Stimulated activated CD4-positive, alpha-beta T cell treated with anti-CD3 and anti-CD28 coated beads, Interleukin-12 subunit alpha, Interleukin-12 subunit beta, amount 100 ng/mL, for 48 hours (primary cell): Measurements from ENCODE around the gene DPH2.
A peak's percentile ranks its signal among the peaks of the same experiment; 100 is the strongest.

Experiments used
- DNase-seq, 3 donors: peaks; one replicate each; pipeline ENCODE4 v3.0.0-alpha.2; 2020; ENCODE audit warnings: low read depth in 2 of 3, low spot score in 1 of 3

The DPH2 gene, protein sequence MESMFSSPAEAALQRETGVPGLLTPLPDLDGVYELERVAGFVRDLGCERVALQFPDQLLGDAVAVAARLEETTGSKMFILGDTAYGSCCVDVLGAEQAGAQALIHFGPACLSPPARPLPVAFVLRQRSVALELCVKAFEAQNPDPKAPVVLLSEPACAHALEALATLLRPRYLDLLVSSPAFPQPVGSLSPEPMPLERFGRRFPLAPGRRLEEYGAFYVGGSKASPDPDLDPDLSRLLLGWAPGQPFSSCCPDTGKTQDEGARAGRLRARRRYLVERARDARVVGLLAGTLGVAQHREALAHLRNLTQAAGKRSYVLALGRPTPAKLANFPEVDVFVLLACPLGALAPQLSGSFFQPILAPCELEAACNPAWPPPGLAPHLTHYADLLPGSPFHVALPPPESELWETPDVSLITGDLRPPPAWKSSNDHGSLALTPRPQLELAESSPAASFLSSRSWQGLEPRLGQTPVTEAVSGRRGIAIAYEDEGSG

DNA sequence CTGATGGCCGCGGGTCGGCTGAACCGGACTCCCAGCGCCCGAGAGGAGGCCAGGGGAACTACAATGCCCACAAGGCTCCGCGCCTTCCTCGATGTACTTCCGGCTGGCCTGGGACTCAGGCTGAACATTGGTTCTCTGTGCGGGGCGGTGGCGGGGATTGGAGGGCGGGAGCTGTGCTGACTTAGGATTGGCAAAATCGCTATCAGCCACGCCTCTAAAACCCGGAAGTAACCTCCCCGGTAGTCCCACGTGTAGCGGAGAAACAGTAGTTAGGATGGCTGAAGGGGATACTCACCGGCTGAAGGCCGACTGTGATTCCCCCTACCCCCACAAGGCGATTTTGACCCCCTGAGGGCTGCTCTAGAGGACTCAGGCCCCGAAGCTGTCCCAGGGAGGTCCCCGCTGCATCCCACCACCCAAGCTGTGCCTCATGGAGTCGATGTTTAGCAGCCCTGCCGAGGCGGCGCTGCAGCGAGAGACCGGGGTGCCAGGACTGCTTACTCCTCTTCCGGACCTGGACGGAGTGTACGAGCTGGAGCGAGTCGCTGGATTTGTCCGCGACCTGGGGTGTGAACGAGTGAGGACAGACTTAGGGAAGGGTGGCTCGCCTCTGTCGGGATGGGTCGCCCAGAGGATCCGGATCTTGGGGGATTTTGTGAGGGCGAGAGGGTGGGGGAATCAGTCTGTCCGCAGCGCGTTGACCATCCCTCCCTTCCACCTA lies at the start of gene DPH2:
TSS of gene DPH2 (plus strand) at position 265 of the 721 bp plus-strand sequence. CDS start at position 431, 166 bp downstream.
- DNase-seq, result peak; percentile 92 to 96 (median 95)

DNA sequence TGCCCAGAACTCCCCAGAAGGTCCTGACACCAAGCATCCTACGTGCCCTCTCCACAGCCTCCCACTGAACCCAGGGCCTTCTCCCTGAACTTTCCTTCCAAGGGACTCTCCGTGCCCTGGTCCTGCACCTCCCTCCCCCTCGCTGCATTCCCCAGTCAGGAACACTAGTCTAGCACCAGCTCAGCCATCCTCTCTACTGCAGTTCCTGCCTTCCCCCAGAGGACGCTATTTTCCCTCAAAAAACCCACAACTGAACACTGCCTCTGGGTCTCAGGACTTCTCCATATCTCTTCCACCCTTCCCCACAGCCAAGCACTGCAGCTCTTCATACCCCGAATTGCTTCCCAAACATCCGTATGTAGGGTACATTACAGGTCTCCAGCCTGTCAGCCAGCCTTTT lies 48.8 kb upstream of the DPH2 start:
- DNase-seq, result no peak

DNA sequence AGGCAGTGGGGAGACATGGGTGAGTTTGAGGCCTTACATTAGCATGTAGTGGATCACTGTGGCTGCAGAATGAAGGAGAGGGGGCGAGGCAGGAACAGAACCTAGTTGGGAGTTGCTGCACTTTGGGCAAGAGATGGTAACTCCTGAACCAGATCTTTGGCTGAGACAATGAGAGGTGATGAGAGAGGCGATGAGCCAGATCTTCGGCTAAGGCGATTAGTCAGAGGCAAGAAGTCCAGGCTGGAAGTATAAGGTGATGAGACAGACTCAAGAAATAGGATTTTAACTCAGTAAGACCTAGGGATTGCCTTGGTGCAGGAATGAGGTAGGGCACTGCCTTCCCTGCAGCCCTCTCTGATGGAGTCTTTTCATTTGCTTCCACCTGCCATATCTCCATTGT lies 45.3 kb upstream of the DPH2 start:
- no peak for DNase-seq

DNA sequence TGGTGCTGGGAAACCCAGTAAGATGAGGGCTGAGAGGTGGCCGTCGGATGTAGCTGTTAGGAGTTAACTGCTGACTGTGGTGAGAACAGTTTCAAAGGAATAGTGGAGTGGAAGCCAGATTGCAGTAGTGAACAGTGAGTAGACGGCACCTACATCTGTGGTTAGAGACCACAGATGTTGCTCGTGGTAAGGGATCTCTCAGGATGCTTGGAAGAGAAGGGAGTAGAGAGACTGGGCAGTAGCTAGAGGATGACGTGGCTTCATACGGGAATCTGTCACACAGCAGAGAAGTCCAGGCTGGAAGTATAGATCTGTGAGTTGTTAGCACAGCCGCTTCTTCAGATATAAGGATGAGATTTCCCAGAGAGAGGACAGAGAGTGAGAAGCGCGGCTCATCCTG lies 44.0 kb upstream of the DPH2 start:
- DNase-seq, result no peak

DNA sequence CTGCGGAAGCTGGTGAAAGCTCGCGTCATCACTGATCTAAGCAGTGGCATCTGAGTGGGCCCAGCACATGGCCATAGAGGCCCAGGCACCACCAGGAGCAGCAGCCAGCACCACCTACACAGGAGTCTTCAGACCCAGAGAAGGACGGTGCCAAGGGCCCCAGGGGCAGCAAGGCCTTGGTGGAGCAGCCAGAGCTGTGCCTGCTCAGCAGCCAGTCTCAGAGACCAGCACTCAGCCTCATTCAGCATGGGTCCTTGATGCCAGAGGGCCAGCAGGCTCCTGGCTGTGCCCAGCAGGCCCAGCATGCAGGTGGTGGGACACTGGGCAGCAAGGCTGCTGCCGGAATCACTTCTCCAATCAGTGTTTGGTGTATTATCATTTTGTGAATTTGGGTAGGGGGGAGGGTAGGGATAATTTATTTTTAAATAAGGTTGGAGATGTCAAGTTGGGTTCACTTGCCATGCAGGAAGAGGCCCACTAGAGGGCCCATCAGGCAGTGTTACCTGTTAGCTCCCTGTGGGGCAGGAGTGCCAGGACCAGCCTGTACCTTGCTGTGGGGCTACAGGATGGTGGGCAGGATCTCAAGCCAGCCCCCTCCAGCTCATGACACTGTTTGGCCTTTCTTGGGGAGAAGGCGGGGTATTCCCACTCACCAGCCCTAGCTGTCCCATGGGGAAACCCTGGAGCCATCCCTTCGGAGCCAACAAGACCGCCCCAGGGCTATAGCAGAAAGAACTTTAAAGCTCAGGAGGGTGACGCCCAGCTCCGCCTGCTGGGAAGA lies 39.5 kb upstream of the DPH2 start:
- DNase-seq, result no peak

DNA sequence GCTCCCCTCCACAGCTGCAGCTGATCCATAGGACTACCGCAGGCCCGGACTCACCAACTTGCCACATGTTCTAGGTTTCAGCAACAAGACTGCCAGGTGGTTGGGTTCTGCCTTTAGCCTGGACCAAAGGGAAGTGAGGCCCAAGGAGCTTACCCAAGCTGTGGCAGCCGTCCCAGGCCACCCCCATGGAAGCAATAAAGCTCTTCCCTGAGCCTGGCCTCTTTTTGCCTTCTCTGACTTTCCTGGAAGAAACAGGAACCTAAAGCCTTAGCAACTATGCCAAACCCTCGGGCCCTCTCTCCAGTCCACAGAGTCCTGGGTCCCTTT lies 38.9 kb upstream of the DPH2 start:
- DNase-seq, result no peak

DNA sequence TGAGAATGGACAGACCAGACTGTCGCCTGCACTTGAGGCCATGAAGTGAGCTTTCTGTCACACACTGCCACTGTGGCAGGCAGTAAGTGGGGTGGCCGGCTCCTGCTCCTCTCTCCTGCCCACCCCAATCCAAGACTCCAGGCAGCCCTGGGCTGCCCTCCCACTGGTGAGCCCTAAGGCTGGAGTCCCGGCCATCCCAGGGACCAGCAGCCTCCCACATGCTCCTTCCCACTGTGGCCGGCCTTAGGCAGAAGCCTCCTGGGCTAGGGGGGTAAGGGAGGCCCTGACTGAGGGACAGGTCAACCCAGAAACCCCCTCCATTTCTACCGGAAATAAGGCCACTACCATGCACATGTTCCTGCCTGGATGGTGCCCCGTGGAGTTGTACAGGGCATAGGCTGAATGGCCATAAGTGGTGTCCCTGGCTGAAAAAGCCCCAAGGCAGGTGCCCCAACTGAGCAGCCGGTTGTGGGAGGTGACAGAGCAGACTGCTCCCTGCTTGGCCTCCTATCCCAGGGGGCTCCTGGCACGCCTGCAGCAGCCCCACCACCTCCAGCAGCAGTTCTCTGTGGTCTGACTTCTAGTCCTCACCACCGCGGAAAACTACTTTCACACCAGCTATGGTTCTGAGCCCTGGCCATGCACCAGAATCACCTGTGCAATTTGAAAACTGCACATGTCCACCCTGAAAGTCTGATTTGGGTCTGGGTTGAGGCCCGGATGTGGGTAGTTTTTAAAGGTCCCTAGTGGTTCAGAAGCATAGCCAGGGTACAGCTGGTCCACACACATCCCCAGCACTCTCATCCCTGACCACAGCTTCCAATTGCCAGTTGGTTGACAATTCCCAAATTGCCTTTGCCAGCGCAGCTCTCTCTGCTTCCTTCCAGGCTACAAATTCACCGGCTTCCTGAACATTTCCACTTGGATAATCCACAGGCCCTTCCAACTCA lies 37.8 kb upstream of the DPH2 start:
- DNase-seq, result no peak

DNA sequence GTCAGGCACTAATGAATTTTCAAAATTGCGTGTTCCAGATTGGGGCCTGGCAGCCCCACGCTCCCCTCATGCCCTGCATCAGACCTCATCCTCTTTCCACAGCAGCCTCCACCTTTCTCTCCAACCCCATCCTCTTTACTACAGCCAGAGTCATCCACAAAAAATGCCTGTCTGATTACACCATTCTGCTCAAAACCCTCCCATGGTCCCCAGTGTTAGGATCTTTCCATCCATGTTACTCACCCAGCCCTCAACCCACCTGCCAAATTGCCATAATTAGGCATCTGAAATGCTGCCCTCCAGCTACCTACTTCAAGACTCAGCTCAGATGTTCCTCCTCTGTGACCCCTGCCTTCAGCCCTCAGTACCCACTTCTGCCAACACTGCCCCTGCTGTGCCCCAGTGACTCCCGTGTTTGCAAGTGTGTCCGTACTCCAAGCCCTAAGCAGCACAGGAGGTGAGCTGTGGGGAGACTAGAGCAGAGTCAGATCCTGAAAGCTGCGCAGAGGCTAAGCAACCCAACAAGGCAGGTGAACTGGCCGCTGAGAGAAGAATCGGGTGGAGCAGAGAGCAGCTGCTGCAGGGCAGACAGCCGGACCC lies 36.9 kb upstream of the DPH2 start:
- DNase-seq, result no peak

DNA sequence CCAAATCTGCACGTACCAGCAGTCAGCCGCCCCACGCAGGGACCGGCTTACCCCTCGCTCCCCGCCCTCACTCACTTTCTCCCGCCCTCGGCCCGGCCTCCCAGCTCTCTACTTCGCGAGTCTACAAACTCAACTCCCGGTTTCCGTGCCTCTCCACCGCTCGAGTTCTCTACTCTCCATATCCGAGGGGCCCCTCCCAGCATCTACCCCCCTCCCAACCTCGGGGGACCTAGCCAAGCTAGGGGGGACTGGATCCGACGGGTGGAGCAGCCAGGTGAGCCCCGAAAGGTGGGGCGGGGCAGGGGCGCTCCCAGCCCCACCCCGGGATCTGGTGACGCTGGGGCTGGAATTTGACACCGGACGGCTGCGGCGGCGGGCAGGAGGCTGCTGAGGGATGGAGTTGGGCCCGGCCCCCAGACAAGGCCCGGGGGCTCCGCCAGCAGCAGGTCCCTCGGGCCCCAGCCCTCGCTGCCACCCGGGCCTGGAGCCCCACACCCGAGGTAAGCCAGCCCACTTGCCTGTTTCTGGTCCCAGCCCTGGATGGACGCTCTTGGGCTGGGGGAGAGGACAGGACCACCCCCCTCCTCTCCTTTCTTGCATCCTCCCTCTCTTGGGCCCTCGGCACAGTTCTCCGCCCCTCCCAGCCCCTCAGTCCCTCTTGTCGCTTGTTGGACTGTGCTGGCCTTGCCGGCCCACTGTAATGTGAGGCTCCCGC lies 36.3 kb upstream of the DPH2 start, which contains the start of gene ARTN:
TSS of gene ARTN (plus strand) at position 416 of the 715 bp plus-strand sequence. CDS start 1,856 bp downstream, outside the sequence.
- no peak for DNase-seq

DNA sequence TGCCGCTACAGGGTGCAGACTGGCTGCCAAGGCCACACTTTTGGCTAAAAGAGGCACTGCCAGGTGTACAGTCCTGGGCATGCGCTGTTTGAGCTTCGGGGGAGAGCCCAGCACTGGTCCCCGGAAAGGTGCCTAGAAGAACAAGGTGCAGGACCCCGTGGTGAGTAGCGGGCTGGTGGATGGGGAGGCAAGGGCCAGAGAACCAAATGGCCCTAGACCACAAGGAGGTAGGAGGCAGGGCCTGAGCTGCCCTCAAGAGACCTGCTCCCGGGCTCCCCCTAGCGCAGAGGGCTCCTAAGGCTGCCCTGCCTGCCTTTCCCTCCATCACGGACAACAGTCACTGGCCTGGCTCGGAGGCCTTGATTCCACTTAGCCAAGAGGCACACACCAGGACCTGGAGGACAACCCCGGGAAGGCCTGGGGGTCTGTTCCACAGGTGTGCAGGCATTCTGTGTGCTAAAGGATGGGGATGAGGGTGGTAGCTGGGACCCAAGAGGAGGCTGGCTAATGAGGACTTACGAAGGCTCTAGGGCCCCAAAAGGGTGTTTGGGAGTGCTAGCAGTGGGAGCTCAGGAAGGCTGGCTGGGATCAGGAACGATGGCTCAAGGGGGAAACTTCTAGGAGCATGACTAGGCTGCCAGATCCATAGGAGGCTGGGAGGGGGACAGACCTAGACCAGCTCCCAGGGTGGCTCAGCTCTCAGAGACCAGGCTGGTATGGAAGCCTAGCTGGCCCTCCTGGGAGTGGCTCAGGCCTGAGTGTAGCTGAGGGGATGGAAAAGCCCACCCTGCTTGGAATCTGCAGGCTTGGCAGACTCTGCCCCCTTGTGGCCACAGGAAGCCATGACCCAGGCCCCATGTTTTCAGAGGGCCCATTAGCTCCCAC lies 35.5 kb upstream of the DPH2 start:
- DNase-seq, result peak in 2 of 3 donors; percentile 43 to 53

DNA sequence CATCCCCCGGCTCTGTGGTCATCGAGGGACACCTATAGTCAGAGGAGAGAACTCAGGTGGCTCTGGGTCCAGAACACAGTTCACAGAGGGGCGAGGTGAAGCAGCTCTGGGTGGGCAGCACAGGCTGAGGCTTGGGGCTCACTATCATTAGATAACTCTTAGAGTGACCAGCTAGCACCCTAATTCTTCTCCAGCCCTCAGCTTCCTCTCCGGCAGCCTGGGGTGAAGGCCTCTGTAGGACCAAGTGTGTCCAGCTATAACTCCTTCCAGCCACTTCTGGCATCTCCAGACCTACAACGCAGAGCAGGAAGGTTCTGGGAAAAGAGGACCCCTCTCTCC lies 34.9 kb upstream of the DPH2 start:
- DNase-seq, result no peak

DNA sequence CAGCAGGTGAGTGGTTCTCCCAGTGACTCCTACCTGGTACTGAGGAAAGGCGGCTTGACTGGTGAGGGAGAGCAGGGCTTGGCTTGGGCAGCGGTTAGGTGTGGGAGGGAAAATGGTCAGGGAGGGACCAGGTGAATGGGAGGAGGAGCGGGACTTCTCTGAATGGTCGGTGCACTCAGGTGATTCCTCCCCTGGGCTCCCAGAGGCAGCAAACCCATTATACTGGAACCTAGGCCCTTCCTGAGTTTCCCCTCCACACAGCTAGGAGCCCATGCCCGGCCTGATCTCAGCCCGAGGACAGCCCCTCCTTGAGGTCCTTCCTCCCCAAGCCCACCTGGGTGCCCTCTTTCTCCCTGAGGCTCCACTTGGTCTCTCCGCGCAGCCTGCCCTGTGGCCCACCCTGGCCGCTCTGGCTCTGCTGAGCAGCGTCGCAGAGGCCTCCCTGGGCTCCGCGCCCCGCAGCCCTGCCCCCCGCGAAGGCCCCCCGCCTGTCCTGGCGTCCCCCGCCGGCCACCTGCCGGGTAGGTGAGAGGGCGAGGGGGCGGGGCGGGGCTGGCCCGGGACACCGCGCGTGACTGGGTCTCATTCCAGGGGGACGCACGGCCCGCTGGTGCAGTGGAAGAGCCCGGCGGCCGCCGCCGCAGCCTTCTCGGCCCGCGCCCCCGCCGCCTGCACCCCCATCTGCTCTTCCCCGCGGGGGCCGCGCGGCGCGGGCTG lies 33.9 kb upstream of the DPH2 start:
- no peak for DNase-seq

DNA sequence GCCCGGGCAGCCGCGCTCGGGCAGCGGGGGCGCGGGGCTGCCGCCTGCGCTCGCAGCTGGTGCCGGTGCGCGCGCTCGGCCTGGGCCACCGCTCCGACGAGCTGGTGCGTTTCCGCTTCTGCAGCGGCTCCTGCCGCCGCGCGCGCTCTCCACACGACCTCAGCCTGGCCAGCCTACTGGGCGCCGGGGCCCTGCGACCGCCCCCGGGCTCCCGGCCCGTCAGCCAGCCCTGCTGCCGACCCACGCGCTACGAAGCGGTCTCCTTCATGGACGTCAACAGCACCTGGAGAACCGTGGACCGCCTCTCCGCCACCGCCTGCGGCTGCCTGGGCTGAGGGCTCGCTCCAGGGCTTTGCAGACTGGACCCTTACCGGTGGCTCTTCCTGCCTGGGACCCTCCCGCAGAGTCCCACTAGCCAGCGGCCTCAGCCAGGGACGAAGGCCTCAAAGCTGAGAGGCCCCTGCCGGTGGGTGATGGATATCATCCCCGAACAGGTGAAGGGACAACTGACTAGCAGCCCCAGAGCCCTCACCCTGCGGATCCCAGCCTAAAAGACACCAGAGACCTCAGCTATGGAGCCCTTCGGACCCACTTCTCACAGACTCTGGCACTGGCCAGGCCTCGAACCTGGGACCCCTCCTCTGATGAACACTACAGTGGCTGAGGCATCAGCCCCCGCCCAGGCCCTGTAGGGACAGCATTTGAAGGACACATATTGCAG lies 33.2 kb upstream of the DPH2 start:
- DNase-seq, result no peak

DNA sequence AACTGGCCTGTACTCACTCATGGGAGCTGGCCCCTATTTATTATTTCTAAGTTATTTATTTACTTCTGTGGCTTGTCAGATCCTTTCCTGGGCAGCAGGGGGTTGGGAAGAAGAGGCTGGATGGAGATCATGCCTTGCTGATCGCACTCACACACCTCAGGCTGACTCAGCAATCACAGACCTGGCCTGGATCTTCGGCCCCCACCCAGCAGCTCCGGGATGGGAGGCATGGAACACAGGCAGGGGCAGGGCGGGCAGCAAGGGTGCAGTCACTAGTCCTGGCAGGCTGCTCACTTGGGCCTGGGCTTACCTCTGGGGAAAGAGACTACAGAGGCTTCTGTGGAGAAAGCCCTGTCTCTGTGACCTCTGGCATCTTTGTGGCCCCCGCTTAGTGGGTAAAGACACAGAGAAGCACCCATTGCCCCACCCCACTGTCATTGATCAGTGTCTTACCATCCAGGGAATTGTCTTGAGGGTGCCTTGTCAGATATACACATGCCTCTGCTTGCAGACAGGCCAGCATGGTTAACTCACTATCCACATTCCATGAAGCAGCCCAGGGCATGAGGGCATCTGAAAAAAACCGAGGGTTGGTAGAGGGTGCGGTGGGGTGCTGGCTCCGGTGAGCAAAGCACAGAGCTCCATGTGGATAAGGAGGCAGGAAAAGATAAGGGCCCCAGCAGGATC lies 32.5 kb upstream of the DPH2 start:
- no peak for DNase-seq

DNA sequence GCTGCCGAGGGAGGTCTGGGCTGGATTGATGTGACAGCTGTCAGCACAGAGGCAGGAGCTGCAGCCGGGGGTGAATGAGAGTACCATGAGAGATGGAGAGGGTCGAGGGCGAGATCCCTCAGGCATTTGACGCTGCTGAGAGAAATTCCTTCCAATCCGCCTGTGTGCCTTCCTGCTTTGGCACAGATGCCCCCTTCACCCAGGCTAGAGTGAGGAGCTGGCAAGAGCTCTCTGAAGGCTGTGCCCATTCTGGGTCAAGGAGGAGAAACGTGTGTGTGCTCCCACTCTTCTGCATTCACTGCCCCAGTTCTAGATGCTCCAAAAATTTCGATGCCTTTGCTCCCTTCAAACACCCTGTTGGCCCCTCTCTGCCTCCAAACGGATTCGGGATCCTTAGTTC lies 31.4 kb upstream of the DPH2 start:
- no peak for DNase-seq

DNA sequence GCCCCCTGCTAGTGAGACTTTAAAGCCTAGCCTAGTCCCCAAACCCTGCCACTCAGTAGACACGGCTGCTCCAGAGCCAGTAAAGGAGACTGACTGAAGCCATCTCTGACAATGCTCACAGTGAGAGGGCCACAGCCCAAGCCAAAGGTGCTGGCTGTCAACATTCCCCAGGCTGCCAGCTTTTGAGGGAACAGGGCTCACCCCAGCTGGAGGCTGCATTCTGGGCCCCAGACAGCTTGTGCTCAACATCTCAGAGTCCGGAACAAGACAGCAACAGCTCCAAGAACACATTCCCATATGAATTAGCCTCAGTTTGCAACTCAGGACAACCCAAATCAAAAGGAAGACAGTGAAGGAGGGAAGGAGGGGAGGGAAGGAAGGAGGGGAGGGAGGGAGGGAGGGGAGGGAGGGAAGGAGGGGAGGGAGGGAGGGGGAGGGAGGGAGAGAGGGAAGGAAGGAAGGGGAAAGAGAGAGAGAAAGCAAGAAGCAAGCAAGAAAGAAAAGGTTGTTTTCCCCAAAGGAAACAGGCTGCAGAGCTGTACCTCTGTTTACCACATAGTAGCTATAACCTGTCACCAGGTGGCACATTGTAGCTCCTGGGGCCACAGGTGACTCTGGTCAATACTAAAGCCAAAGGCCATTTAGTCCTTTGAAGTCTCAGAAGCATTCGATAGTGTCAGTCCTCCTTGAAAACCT lies 30.8 kb upstream of the DPH2 start:
- no peak for DNase-seq
